HepG2 (cell line): Measurements from ENCODE around the gene ARHGEF39. TPM values are rescaled to one million over a fixed set of nuclear protein-coding genes. Genes with fewer than 3 reads are reported as not detected.
A peak's percentile ranks its signal among the peaks of the same experiment; 100 is the strongest.

Source experiments
- BCL3 ChIP-seq: sonication (generic); formaldehyde crosslinking; IDR thresholded peaks from 2 replicates; pipeline ENCODE4 v1.5.1; 2020; ENCODE audit warnings: mild to moderate bottlenecking, missing genetic modification reagents, moderate library complexity
- GABPB1 ChIP-seq: IDR thresholded peaks from 2 replicates; pipeline ENCODE4 v1.6.1; 2016; ENCODE audit warnings: mild to moderate bottlenecking, missing genetic modification reagents, moderate library complexity, missing compliant biosample characterization
- GMEB2 ChIP-seq: IDR thresholded peaks from 2 replicates; pipeline ENCODE4 v1.6.1; 2016; ENCODE audit warnings: missing biosample characterization, missing genetic modification reagents, low read depth
- IRX3 ChIP-seq: sonication (generic); formaldehyde crosslinking; IDR thresholded peaks from 2 replicates; pipeline ENCODE4 v1.8.1; 2023; ENCODE audit warnings: mild to moderate bottlenecking, low read depth, missing genetic modification reagents, borderline replicate concordance
- KLF16 ChIP-seq, 2 experiments: sonication (generic) in 1 of 2; formaldehyde crosslinking in 1 of 2; IDR thresholded peaks; 2 replicates each; pipeline versions ENCODE4 v1.6.1 to v1.8.0; 2016 to 2023; ENCODE audit warnings: missing genetic modification reagents in 2 of 2, missing compliant biosample characterization in 1 of 2
- MZF1 ChIP-seq: sonication (generic); formaldehyde crosslinking; IDR thresholded peaks from 2 replicates; pipeline ENCODE4 v1.8.1; 2023; ENCODE audit warnings: mild to moderate bottlenecking, missing genetic modification reagents, borderline replicate concordance
- NR2C2 ChIP-seq: sonication (generic); formaldehyde crosslinking; IDR thresholded peaks from 2 replicates; pipeline ENCODE4 v1.4.0; 2020; ENCODE audit warnings: missing genetic modification reagents, mild to moderate bottlenecking, moderate library complexity, borderline replicate concordance
- NR2F2 ChIP-seq: IDR thresholded peaks from 2 replicates; pipeline ENCODE4 v1.6.1; 2012; ENCODE audit warnings: low read depth, inconsistent platforms, borderline replicate concordance
- SATB2 ChIP-seq: sonication (generic); formaldehyde crosslinking; IDR thresholded peaks from 2 replicates; pipeline ENCODE4 v1.5.0; 2020; ENCODE audit warnings: missing genetic modification reagents
- SOX5 ChIP-seq: IDR thresholded peaks from 2 replicates; pipeline ENCODE4 v1.6.1; 2016; ENCODE audit warnings: borderline replicate concordance
- ZBTB7A ChIP-seq: sonication (generic); formaldehyde crosslinking; IDR thresholded peaks from 2 replicates; pipeline ENCODE4 v1.8.0; 2022; ENCODE audit warnings: mild to moderate bottlenecking, missing genetic modification reagents
- ZIK1 ChIP-seq: sonication (generic); formaldehyde crosslinking; IDR thresholded peaks from 2 replicates; pipeline ENCODE4 v1.5.0; 2020; ENCODE audit warnings: mild to moderate bottlenecking, low read depth, missing genetic modification reagents, borderline replicate concordance
- ZNF143 ChIP-seq: sonication (generic); formaldehyde crosslinking; IDR thresholded peaks from 2 replicates; pipeline ENCODE4 v1.4.0; 2020; ENCODE audit warnings: missing genetic modification reagents
- ZNF296 ChIP-seq: sonication (generic); formaldehyde crosslinking; conservative IDR thresholded peaks from 2 replicates; pipeline ENCODE4 v1.5.0; 2020; ENCODE audit warnings: mild to moderate bottlenecking, missing genetic modification reagents
- ZNF34 ChIP-seq: sonication (generic); formaldehyde crosslinking; IDR thresholded peaks from 2 replicates; pipeline ENCODE4 v1.4.0; 2020; ENCODE audit warnings: mild to moderate bottlenecking, missing genetic modification reagents, borderline replicate concordance
- ZNF547 ChIP-seq: sonication (generic); formaldehyde crosslinking; IDR thresholded peaks from 2 replicates; pipeline ENCODE4 v1.5.1; 2020; ENCODE audit warnings: mild to moderate bottlenecking, missing genetic modification reagents
- ZNF556 ChIP-seq: sonication (generic); formaldehyde crosslinking; IDR thresholded peaks from 2 replicates; pipeline ENCODE4 v1.4.0; 2020; ENCODE audit warnings: mild to moderate bottlenecking, missing genetic modification reagents, borderline replicate concordance
- ZNF557 ChIP-seq: sonication (generic); formaldehyde crosslinking; IDR thresholded peaks from 2 replicates; pipeline ENCODE4 v1.4.0; 2020; ENCODE audit warnings: missing genetic modification reagents
- ZNF674 ChIP-seq: sonication (generic); formaldehyde crosslinking; IDR thresholded peaks from 2 replicates; pipeline ENCODE4 v1.5.0; 2020; ENCODE audit warnings: low read depth, mild to moderate bottlenecking, missing genetic modification reagents
- ZNF790 ChIP-seq: sonication (generic); formaldehyde crosslinking; IDR thresholded peaks from 2 replicates; pipeline ENCODE4 v1.8.0; 2022; ENCODE audit warnings: missing genetic modification reagents, mild to moderate bottlenecking, borderline replicate concordance
- ZNF883 ChIP-seq: sonication (generic); formaldehyde crosslinking; IDR thresholded peaks from 2 replicates; pipeline ENCODE4 v1.5.1; 2020; ENCODE audit warnings: mild to moderate bottlenecking, missing genetic modification reagents; ENCODE audit errors: not compliant biosample characterization
- ZNF891 ChIP-seq: sonication (generic); formaldehyde crosslinking; IDR thresholded peaks from 2 replicates; pipeline ENCODE4 v1.5.0; 2020; ENCODE audit warnings: mild to moderate bottlenecking, missing genetic modification reagents
- polyA plus RNA-seq, 8 experiments: library from polyadenylated mRNA; depleted of rRNA in 3 of 8; stranded (reverse) in 7 of 8; unstranded in 1 of 8; fragments of >200 nt; fragmentation: Illumina TruSeq in 4 of 8; extraction: Trizol in 4 of 8; gene quantifications; 2 replicates each; pipeline versions ENCODE4 v1.2.1 to v1.2.3, GENCODE V29; 2011 to 2016; ENCODE audit warnings: low read depth in 4 of 8, missing spikeins in 1 of 8, mixed read lengths in 1 of 8; ENCODE audit not compliant: insufficient read depth in 1 of 8
- total RNA-seq, 5 experiments: library from RNA; depleted of rRNA; stranded (reverse); fragments of >200 nt; fragmentation: Illumina TruSeq; extraction: Trizol; gene quantifications; 2 replicates each; pipeline ENCODE4 v1.2.3, GENCODE V29; 2016; ENCODE audit warnings: low read depth in 1 of 5
- TF ChIP-seq, protein P1 (sequence below): sonication (generic); formaldehyde crosslinking; IDR thresholded peaks from 2 replicates; pipeline ENCODE4 v1.4.0; 2020; ENCODE audit warnings: mild to moderate bottlenecking, missing genetic modification reagents
- TF ChIP-seq, protein P2 (sequence below): sonication (generic); formaldehyde crosslinking; IDR thresholded peaks from 2 replicates; pipeline ENCODE4 v1.8.1; 2022; ENCODE audit warnings: mild to moderate bottlenecking, missing genetic modification reagents

Gene ARHGEF39
- total and polyA plus RNA-seq, 2 of the 13 experiments (the other 11 are each of a cell fraction or from before 2014, with no cell fraction given), result 11.2 to 12.3 TPM

DNA sequence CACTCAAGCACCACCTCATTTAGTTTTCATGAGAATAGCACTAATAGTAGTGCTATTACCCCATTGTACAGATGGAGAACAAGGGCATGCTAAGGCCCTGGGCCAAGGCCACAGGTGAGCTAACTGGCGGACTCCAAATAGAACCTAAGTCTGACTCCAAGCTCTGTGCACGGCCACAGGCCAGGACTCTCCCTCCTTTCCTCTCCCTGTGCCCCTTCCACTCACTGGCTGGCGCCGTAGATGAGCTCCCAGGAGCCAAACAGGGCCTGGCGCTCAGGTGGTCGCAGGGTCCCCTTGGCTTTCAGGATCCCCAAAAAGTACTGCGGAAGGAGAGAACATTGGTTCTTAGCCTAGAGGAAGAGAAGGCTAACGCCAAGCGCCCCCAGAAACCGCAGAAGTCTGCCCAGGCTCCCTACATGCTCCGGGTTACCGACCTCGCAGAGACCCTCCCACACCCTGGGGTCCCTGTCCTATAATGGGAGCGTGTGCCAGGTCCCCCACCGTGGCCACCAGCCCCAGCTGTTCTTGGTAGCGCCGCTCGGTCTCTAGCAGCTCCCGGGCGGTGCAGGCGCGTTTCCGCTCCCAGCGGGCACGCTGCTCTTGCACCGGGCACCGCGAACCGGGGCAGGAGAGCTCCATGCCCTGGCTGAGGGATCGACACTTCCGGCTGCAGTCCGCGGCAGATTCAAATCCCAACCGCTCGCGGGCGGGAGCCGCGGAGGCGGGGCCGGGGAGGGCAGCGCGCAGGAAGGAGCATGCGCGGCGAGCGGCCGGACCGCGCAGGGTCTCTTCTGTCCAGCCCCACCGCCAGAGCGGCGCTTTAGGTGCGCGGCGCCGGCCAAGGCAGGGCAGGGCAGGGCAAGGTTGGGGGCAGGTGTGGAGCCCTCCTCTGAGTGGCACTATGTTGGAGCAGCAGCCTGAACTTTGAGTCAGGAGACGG is at the start of gene ARHGEF39 (continued):
- TF ChIP-seq, protein P1, sequence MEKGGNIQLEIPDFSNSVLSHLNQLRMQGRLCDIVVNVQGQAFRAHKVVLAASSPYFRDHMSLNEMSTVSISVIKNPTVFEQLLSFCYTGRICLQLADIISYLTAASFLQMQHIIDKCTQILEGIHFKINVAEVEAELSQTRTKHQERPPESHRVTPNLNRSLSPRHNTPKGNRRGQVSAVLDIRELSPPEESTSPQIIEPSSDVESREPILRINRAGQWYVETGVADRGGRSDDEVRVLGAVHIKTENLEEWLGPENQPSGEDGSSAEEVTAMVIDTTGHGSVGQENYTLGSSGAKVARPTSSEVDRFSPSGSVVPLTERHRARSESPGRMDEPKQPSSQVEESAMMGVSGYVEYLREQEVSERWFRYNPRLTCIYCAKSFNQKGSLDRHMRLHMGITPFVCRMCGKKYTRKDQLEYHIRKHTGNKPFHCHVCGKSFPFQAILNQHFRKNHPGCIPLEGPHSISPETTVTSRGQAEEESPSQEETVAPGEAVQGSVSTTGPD (CRISPR knock-in tag), result no peak
- peak; percentile 88 for TF ChIP-seq ZNF547 (CRISPR knock-in tag)
- peak; percentile 68; the same call in 1 of the 2 replicates for TF ChIP-seq ZBTB7A (CRISPR knock-in tag)
- TF ChIP-seq, protein P2, sequence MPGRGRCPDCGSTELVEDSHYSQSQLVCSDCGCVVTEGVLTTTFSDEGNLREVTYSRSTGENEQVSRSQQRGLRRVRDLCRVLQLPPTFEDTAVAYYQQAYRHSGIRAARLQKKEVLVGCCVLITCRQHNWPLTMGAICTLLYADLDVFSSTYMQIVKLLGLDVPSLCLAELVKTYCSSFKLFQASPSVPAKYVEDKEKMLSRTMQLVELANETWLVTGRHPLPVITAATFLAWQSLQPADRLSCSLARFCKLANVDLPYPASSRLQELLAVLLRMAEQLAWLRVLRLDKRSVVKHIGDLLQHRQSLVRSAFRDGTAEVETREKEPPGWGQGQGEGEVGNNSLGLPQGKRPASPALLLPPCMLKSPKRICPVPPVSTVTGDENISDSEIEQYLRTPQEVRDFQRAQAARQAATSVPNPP (CRISPR knock-in tag), result peak; percentile 96
- TF ChIP-seq ZIK1 (CRISPR knock-in tag), result no peak; the same call in none of the 2 replicates
- 0 out of 2 replicates have a peak, but pooled peaks have one; percentile 6 for TF ChIP-seq NR2F2
- no peak; the same call in 1 of the 2 replicates for TF ChIP-seq IRX3
- peak; percentile 55; the same call in 1 of the 2 replicates for TF ChIP-seq ZNF891 (CRISPR knock-in tag)
- TF ChIP-seq ZNF790 (CRISPR knock-in tag), result no peak
- peak; percentile 86 for TF ChIP-seq BCL3
- peak in 1 of 2 experiments; percentile 96; a peak in 2 of 4 replicates for TF ChIP-seq KLF16 (CRISPR knock-in tag; IDR thresholded peaks at IDR 0.05)
- no peak for TF ChIP-seq ZNF557 (CRISPR knock-in tag)
- no peak for TF ChIP-seq ZNF296 (CRISPR knock-in tag)
- peak; percentile 61 for TF ChIP-seq NR2C2
- TF ChIP-seq GMEB2 (CRISPR knock-in tag), result no peak
- TF ChIP-seq ZNF143 (CRISPR knock-in tag), result peak; percentile 62; the same call in 1 of the 2 replicates
- peak; percentile 97 for TF ChIP-seq GABPB1 (CRISPR knock-in tag)
- TF ChIP-seq ZNF883, result peak; percentile 94
- TF ChIP-seq SOX5 (CRISPR knock-in tag), result peak; percentile 46
- no peak for TF ChIP-seq ZNF674 (CRISPR knock-in tag)
- peak; percentile 75; the same call in 1 of the 2 replicates for TF ChIP-seq ZNF34 (CRISPR knock-in tag)
- peak; percentile 74; the same call in 1 of the 2 replicates for TF ChIP-seq ZNF556 (CRISPR knock-in tag)
- TF ChIP-seq MZF1 (CRISPR knock-in tag), result no peak
- TF ChIP-seq SATB2 (CRISPR knock-in tag), result no peak
